Measurements from ENCODE around the gene ELL.
A peak's percentile ranks its signal among the peaks of the same experiment; 100 is the strongest.

ELL gene

GRCh38 chr19:18466354-18466753 lies 55.5 kb downstream of the ELL start:
- no peak for DNase-seq

GRCh38 chr19:18465964-18466339 lies 55.9 kb downstream of the ELL start:
- no peak for DNase-seq

DNA sequence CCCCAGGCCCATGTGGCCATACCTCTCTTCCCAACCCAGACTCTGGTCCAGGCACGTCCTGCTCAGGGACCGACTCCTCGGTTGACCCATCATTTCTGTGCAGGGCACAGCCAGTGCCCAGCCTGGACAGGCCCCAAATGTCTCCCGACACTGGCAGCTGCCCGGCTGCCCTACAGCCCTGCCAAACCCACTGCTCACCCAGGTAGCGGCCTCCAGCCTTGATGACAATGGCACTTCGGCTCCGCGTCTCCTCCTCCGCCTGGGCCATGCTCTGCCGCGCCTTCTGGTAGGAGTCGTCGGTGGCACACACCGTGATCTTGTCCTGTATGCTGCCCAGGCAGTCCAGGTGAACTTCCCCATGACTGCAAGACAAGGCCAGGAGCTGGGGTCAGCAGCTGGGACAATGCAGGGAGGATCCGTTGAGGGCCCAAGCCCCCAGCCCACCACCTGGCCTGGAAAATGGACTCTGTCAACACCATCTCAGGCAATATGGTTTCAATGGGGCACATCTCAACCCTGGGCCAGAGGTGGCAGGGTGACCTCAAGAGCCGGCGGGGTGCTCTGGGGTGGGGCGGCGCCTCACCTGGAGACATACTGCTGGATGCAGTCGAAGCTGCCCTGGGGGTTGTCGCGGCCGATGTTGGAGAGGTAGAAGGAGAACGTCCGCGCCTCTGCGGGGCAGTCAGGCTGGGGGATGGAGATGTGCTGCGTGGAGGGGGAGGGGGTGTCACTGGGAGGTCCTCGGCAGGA lies 56.5 kb downstream of the ELL start:
- DNase-seq, result no peak

GRCh38 chr19:18464646-18465045 lies 57.2 kb downstream of the ELL start:
- DNase-seq, result no peak

DNA sequence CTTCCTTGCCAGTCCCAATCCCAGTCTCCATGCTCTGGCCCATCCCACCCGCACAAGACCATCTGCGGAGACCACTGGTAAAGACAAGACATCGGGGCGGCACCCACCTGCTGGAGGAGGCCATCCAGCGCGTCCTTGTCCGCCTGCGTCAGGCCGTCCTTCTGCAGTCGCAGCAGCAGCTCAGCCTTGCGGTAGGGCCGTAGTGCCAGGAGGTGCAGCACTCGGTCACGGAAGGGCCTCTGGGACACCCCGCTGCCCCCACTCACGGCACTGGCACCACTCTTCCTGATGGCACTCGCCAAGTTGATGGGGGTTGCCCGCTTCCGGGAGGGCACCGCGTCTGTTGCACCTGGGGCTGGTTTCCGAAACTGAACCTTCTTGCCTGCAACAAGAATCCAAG lies 60.4 kb downstream of the ELL start:
- DNase-seq, result no peak

DNA sequence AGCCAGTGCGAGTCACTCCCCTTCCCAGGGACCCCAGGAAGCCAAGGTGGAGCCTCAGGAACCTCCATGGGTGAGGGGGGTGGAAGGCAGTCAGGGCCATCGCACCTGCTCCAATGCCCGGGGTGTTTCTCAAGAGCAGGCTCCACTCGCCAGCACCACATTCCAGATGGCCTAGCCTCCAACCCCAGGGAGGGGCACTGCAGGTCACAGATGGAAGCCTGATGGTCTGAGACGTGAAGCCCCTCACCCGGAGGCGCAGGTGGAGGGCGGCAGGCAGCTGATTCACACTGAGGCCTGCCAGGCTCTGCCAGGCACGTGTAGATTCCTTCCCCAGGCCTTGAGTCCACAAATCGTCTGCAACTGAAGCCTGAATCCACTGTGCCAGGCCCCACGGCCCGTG lies 61.0 kb downstream of the ELL start:
- DNase-seq, result no peak

DNA sequence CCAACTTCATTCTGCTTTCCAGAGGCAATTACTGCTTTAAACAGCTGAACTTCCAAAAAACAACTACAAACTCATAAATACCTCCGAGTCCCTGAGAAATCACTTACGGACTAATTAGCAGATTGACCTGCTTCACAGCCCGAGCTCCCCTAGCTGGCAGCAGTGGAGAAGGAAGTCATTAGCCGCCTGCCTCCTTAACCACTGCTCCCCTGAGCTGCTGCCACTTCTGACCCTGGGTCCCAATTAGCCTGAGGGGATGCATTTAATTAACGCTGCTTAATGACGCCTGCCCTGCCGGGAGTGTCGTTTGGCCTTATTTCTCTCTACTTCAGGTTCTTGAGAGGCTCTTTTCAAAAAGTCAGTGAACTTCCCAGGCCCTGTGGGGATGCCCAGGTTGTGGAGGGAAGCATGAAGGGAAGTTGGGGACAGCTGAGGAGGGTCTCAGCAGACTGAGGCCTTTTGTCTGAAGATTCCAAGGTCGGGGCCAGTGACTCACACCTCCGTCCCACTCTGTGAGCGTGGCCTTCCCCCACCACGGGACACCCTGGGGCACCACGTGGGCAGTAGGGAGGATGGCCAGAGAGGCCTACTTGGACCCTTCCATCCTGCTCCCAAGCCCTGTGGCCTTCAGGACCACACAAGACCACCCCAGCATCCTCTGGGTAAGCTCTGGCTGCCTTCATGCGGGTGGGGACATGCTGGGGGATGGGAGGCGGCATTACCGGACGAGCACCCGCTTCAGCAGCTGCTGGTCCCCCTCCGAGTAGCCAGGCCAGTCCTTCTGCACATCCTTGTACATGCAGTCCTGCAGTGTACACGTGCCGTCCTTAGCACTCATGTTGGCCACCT lies 64.2 kb downstream of the ELL start:
- DNase-seq, result no peak

DNA sequence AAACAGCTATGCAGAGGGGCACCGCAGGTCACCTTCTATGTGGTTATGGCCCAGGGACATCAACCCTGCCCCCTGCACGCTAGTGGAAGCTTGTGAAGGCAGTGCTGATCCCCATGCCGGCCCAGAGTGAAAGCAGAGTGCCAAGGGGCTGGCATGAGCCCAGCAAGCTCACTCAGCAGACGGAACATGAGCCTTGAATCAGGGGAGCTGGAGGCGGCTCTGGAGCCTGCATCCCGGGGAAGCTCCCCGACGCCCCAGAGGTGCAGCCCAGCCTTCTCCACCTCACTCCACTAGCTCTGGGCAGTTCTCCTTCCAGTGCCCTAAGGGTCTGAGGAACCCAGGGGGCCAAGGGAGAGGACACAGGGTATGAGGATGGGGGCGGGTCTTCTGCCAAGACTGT lies 64.9 kb downstream of the ELL start:
- no peak for DNase-seq

GRCh38 chr19:18456279-18456678 lies 65.6 kb downstream of the ELL start:
- DNase-seq, result no peak

DNA sequence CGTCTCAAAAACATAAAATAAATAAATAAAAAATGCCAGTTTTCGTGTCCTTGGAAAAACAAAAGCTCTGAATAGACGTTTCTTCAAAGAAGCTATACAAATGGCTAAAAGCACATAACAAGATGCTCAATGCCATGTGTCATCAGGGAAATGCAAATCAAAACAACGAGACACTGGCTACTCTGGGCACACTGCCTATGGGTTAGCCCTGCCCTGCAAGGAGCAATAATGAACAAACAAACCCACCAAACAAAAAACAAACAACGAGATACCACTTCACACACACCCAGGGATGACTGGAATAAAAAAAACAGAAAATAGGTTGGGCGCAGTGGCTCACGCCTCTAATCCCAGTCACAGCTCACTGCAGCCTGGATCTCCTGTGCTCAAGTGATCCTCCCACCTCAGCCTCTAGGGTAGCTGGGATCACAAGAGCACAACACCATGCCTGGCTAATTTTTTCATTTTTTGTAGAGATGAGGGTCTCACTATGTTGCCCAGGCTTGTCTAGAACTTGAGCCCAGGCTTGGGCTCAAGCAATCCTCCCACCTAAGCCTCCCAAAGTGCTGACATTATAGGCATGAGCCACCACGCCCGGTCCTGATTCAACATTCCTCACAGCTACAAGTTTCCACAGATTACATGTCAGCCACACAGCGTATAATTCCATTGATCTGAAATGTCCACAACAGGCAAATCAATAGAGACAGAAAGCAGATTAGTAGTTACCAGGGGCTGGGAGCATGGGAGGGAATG lies 68.4 kb downstream of the ELL start:
- no peak for DNase-seq

DNA sequence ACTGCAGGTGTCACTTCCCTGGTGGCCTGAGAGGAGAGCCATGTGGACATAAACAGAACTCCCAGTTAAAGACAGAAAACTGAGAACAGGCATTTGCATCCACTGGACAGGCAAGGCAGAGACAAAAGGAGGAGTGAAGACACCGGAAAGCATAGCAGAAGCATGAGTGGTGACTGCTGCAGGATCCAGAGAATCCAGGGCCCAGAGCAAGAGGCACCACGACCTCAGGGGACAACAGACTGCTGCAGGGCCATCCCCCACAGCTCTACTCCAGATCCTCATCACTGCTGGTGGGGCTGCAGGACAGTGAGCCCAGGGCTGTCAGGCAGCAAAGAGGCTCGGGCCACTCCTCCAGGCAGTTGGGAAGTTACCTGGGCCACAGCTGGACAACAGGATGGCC lies 69.5 kb downstream of the ELL start:
- no peak for DNase-seq

DNA sequence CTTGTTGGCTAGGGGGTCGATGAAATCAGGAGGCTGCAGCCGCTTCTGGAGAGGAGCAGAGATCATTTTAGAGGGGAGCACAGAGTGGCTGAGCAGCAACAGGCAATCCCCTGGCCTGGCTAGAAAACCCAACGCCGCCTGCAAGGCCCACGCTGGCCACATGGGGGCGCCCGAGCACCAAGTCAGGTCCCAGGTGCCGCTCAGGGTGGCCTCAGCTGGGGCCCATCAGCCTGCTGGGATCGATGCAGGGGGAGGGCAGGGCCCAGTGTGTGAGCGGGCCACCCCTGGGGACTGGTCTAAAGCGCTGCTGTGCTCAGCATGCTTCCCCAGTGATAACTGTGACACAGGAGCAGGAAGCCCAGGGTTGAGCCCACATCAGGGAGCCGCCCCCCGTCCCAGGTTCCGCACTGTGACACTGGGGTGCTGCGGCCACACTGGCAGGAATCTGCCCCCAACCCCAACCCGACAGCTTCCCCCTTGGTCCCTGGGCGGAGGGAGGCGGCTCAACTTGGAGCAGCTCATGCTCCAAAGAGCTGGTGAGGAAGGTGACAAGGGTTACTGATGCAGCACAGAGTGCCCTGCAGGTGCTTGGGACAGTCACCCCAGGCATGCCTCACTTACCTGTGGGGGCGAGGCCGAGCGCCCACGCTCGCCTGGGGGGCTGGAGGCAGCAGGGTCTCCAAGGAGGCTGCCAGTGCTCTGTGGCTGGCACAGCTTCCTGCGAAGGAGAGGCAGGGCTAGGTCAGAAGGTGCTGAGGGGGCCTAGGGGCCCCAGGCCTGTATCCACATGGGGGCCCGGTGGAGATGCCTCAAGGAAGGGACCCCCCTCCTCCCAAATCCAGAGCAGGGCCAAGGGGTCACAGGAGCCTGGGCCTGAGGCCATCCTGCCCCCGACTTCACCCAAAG lies 70.7 kb downstream of the ELL start:
- peak; percentile 48 to 60 for DNase-seq

DNA sequence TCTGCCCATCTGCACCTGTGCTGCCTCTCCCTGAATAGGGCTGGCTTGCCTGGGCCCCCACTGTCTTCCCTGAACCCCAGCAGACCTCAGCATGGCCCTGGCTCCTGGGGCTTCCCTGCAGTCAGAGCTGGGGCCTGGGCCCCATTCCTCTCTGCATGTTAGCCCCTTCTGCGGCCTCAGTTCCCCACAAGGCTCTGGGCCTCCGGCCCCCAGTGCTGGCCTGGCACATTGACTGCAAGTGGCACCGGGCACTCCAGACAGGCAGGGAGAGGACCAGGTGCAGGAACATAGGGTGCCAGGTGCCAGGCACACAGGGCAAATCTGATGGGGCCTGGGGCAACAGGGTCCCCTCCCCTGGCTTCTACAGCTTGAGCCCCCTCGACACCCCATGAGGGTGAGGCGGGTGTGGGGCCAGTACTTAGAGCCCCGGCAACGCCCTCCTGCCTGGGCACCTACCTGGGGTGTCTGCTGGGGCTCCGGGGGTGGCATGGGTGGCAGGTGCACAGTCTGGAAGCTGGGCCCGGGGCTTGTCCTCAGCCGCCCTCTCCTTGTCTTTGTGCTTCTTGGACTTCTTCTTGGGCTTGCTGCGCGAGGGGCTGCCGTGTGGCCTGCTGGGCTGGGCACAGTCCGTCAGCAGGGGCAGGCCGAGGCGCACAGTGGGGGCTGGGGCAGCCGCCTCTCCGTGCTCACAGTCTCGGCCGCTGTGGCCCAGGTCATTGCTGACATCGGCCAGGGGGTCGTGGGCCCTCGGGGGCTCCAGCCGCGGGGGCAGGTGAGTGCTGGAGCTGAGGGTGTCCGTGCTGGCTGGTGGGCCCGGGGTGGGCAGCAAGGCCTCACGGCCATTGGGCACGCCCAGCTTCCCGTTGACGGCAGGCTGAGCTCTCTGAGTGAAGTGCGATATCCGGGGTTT lies 71.6 kb downstream of the ELL start:
- DNase-seq, result no peak

DNA sequence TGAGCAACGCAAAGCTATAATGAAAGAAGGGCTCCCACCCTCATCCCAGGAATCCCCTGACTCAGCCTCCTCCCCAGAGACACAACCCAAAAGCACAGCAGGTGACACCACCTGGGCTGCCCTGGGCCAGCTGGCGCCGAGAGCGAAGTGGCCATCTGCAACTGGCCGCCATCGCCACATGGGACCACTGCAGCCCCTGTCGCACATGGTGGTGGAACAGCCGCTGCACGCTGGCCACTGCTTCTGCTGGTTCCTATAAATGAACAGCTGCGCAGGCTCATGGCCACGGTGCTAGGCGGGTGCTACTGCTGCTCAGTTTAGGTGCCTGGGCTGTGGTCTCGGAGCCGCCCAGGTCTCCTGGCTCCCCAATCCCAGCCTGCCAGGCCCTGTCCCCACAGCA lies 72.3 kb downstream of the ELL start:
- no peak for DNase-seq

DNA sequence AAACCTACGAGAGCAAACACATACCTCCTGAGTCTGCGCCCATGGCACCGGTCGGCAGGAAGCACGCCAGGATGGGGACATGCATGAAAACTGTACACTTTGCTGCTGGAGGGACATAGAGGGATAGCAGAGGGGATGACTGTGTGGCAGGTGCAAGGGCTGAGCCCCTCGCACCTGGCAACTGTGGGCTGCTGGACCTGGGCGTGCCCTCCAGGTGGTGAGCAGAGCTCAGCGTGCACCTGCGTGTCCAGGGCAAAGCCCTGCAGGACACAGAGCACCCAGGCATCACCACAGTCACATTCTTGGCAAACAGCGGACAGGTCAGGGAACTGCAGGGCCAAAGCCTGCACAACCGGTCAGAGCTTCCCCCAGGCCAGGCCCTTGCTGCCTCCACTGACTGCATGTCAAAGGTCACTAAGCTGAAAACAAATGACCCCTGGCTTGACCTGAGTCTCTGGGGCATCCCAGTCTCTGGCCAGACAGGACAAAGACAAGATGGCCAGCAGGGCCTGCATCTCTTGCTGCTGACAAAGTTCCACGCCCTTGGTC lies 75.0 kb downstream of the ELL start:
- no peak for DNase-seq

DNA sequence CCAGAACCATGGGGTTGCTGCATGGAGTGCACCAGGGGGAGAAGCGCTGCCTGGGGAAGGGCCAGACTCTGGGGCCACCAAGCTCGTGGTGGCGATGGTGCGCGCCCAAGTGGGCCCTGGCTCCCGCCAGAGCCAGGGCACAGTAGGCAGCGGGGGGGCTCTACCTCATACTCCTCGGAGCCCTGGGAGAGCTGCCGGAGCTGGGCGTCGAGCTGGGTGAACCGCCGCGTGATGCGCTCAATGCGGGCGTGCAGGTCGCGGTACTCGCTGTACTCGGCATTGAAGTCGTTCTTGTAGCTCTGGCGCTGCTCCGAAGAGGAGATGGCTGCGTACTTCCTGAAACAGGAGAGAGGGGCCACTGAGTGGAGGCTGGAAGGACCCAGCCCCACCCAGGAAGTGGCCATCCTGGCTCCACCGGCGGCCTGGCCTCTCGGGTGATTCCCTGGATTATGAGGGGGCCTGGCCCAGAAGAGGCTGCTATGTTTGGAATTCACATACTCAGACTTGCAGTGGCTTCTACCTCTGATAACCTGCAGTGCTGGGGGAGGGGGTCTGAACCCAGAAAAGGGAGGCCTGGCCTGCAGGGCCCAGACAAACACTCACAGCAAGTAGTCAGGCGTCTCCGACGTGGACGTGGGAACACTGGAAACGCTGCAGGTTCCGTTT lies 75.6 kb downstream of the ELL start:
- no peak for DNase-seq

- DNase-seq, result no peak
Observed at GRCh38 chr19:18445262-18445948, 76.5 kb downstream of the ELL start.

DNA sequence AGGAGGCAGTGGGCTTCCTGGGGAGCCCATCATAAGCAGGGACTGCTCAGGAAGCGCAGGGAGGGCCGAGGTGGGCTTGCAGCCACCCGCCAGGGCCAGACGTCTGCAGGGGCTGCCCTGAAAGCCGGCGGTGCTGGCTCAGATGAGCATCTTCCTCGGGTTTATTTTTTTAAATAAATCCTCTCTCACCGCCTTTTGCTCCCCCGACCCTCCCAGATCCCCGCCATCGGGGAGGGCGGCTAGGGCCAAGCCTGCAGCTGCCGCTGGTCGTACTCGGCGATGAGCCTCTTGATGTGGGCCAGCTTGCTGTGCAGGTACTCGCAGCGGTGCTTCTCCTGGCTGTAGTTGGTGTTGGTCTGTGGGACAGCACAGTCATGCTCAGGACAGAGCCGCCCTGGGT lies 77.4 kb downstream of the ELL start:
- DNase-seq, result no peak

- no peak for DNase-seq
Observed at GRCh38 chr19:18443831-18444230, 78.0 kb downstream of the ELL start.

GRCh38 chr19:18443406-18443805 lies 78.5 kb downstream of the ELL start:
- no peak for DNase-seq
